K562 (cell line): Measurements from ENCODE around the gene KCNH2. TPM values are rescaled to one million over a fixed set of nuclear protein-coding genes. Genes with fewer than 3 reads are reported as not detected.

Experiments used
- MBD1 ChIP-seq: fragments of 250-450 bp; sonication (Bioruptor Pico); IDR thresholded peaks from 2 replicates; pipeline ENCODE4 v1.8.0; 2022; ENCODE audit warnings: inconsistent platforms
- MCM3 ChIP-seq: fragments of 450-650 bp; IDR thresholded peaks from 2 replicates; pipeline ENCODE4 v1.6.1; 2016
- PHB ChIP-seq: fragments of 250-450 bp; sonication (Bioruptor Pico); IDR thresholded peaks from 2 replicates; pipeline ENCODE4 v1.5.0; 2021
- RBM39 ChIP-seq: fragments of 200-400 bp; formaldehyde crosslinking; optimal IDR thresholded peaks from 2 replicates; pipeline ENCODE3; 2018; ENCODE audit warnings: low read depth, low read length
- SMARCC2 ChIP-seq: fragments of 450-650 bp; IDR thresholded peaks from 2 replicates; pipeline ENCODE4 v1.6.1; 2017; ENCODE audit warnings: antibody characterized with exemption, moderate library complexity, mild to moderate bottlenecking, low read depth
- TSC22D4 ChIP-seq: fragments of 450-650 bp; IDR thresholded peaks from 2 replicates; pipeline ENCODE4 v1.6.1; 2016; ENCODE audit warnings: missing genetic modification characterization, missing biosample characterization, control low read depth
- ZBTB8A ChIP-seq: fragments of 450-650 bp; IDR thresholded peaks from 2 replicates; pipeline ENCODE4 v1.6.1; 2018; ENCODE audit warnings: mild to moderate bottlenecking, moderate library complexity; ENCODE audit not compliant: partially characterized antibody
- polyA plus RNA-seq, 8 experiments: library from polyadenylated mRNA; depleted of rRNA in 4 of 8; stranded (reverse) in 5 of 8; unstranded in 3 of 8; fragments of >200 nt; fragmentation: Nextera tagmentation in 2 of 8; fragmentation: Illumina TruSeq in 1 of 8; extraction: Ambion mirVana in 2 of 8; extraction: Trizol in 1 of 8; gene quantifications; 2 replicates each; pipeline versions ENCODE4 v1.2.1 to v1.2.3, GENCODE V29; 2011 to 2014; ENCODE audit warnings: inconsistent platforms in 1 of 8, missing spikeins in 1 of 8
- total RNA-seq, 7 experiments: library from RNA; depleted of rRNA in 6 of 7; stranded (reverse); fragments of >200 nt in 6 of 7; fragmentation: Illumina TruSeq in 2 of 7; extraction: Trizol in 2 of 7; gene quantifications; 2 replicates each; pipeline versions ENCODE4 v1.2.1 to v1.2.3, GENCODE V29; 2011 to 2021; ENCODE audit warnings: low replicate concordance in 1 of 7
- TF ChIP-seq, protein P1 (sequence below): fragments of 200-400 bp; formaldehyde crosslinking; IDR thresholded peaks from 2 replicates; pipeline ENCODE4 v1.6.1; 2017; ENCODE audit warnings: mild to moderate bottlenecking, low read depth, low read length, moderate library complexity
- TF ChIP-seq, protein P2 (sequence below): sonication (generic); formaldehyde crosslinking; IDR thresholded peaks from 2 replicates; pipeline ENCODE4 v1.8.0; 2022; ENCODE audit warnings: mild to moderate bottlenecking, low read depth, missing genetic modification reagents
- TF ChIP-seq, protein P3 (sequence below): fragments of 450-650 bp; IDR thresholded peaks from 2 replicates; pipeline ENCODE4 v1.6.1; 2016; ENCODE audit warnings: mild to moderate bottlenecking, moderate library complexity

Gene KCNH2
- total and polyA plus RNA-seq, 9 of the 15 experiments (the other 6 are each of a cell fraction or from before 2014, with no cell fraction given) = 18.1 to 368 (median 218) TPM

DNA sequence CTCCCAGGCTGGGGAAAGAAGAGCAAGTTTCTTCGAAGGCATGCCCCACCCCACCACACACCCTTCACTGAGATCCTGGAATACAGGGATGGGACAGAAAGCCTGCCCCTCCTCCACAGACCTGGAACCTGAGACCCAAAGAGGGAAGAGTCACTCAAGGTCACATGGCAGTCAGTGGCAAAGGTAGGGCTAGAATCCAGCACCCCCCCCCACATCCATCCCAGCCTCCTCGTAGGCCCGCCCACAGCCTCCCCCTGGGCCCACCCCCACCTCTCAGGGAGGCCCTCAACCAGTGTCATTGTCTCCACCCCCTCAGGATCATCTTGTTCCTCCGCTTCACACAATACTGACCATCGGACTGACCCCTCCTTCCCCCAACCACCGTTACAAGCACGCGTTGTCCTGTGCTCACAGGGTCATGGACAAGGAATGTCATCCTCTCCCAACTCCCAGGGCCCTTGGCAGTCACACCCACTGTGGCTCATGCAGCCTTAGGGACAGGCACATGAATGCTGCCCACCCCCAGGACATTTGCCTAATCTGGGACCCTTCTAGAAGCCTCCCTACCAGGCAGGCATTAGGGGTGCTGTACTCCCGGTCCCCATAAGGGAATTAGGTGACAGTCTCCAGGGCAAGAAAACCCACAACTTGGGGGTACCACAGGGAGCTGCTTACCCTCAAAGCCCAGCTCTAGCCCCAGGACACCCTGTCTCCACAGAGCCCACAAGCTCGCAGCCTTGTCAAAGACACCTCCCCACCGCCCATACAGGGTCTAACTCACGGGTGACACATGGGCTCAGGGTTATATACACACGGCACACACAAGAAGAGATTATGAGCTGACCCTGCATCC is 1.4 kb downstream of the KCNH2 start (continued):
- TF ChIP-seq, protein P1, sequence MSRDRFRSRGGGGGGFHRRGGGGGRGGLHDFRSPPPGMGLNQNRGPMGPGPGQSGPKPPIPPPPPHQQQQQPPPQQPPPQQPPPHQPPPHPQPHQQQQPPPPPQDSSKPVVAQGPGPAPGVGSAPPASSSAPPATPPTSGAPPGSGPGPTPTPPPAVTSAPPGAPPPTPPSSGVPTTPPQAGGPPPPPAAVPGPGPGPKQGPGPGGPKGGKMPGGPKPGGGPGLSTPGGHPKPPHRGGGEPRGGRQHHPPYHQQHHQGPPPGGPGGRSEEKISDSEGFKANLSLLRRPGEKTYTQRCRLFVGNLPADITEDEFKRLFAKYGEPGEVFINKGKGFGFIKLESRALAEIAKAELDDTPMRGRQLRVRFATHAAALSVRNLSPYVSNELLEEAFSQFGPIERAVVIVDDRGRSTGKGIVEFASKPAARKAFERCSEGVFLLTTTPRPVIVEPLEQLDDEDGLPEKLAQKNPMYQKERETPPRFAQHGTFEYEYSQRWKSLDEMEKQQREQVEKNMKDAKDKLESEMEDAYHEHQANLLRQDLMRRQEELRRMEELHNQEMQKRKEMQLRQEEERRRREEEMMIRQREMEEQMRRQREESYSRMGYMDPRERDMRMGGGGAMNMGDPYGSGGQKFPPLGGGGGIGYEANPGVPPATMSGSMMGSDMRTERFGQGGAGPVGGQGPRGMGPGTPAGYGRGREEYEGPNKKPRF = no peak
- TF ChIP-seq PHB (CRISPR knock-in tag) (peak; percentile 21; the same call in 1 of the 2 replicates), ZBTB8A (no peak), RBM39 (peak; percentile 36), MCM3 (no peak), MBD1 (CRISPR knock-in tag) (no peak), TSC22D4 (tag) (no peak), SMARCC2 (no peak)
- TF ChIP-seq, protein P2, sequence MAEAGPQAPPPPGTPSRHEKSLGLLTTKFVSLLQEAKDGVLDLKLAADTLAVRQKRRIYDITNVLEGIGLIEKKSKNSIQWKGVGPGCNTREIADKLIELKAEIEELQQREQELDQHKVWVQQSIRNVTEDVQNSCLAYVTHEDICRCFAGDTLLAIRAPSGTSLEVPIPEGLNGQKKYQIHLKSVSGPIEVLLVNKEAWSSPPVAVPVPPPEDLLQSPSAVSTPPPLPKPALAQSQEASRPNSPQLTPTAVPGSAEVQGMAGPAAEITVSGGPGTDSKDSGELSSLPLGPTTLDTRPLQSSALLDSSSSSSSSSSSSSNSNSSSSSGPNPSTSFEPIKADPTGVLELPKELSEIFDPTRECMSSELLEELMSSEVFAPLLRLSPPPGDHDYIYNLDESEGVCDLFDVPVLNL (CRISPR knock-in tag) = no peak
- TF ChIP-seq, protein P3, sequence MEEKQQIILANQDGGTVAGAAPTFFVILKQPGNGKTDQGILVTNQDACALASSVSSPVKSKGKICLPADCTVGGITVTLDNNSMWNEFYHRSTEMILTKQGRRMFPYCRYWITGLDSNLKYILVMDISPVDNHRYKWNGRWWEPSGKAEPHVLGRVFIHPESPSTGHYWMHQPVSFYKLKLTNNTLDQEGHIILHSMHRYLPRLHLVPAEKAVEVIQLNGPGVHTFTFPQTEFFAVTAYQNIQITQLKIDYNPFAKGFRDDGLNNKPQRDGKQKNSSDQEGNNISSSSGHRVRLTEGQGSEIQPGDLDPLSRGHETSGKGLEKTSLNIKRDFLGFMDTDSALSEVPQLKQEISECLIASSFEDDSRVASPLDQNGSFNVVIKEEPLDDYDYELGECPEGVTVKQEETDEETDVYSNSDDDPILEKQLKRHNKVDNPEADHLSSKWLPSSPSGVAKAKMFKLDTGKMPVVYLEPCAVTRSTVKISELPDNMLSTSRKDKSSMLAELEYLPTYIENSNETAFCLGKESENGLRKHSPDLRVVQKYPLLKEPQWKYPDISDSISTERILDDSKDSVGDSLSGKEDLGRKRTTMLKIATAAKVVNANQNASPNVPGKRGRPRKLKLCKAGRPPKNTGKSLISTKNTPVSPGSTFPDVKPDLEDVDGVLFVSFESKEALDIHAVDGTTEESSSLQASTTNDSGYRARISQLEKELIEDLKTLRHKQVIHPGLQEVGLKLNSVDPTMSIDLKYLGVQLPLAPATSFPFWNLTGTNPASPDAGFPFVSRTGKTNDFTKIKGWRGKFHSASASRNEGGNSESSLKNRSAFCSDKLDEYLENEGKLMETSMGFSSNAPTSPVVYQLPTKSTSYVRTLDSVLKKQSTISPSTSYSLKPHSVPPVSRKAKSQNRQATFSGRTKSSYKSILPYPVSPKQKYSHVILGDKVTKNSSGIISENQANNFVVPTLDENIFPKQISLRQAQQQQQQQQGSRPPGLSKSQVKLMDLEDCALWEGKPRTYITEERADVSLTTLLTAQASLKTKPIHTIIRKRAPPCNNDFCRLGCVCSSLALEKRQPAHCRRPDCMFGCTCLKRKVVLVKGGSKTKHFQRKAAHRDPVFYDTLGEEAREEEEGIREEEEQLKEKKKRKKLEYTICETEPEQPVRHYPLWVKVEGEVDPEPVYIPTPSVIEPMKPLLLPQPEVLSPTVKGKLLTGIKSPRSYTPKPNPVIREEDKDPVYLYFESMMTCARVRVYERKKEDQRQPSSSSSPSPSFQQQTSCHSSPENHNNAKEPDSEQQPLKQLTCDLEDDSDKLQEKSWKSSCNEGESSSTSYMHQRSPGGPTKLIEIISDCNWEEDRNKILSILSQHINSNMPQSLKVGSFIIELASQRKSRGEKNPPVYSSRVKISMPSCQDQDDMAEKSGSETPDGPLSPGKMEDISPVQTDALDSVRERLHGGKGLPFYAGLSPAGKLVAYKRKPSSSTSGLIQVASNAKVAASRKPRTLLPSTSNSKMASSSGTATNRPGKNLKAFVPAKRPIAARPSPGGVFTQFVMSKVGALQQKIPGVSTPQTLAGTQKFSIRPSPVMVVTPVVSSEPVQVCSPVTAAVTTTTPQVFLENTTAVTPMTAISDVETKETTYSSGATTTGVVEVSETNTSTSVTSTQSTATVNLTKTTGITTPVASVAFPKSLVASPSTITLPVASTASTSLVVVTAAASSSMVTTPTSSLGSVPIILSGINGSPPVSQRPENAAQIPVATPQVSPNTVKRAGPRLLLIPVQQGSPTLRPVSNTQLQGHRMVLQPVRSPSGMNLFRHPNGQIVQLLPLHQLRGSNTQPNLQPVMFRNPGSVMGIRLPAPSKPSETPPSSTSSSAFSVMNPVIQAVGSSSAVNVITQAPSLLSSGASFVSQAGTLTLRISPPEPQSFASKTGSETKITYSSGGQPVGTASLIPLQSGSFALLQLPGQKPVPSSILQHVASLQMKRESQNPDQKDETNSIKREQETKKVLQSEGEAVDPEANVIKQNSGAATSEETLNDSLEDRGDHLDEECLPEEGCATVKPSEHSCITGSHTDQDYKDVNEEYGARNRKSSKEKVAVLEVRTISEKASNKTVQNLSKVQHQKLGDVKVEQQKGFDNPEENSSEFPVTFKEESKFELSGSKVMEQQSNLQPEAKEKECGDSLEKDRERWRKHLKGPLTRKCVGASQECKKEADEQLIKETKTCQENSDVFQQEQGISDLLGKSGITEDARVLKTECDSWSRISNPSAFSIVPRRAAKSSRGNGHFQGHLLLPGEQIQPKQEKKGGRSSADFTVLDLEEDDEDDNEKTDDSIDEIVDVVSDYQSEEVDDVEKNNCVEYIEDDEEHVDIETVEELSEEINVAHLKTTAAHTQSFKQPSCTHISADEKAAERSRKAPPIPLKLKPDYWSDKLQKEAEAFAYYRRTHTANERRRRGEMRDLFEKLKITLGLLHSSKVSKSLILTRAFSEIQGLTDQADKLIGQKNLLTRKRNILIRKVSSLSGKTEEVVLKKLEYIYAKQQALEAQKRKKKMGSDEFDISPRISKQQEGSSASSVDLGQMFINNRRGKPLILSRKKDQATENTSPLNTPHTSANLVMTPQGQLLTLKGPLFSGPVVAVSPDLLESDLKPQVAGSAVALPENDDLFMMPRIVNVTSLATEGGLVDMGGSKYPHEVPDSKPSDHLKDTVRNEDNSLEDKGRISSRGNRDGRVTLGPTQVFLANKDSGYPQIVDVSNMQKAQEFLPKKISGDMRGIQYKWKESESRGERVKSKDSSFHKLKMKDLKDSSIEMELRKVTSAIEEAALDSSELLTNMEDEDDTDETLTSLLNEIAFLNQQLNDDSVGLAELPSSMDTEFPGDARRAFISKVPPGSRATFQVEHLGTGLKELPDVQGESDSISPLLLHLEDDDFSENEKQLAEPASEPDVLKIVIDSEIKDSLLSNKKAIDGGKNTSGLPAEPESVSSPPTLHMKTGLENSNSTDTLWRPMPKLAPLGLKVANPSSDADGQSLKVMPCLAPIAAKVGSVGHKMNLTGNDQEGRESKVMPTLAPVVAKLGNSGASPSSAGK = no peak; the same call in 1 of the 2 replicates
